Liver (tissue), 3 donors: ENCODE data around the gene U2AF2.

ENCODE experiments used
- EGR1 ChIP-seq, 2 donors: IDR thresholded peaks; 2 replicates each; pipeline ENCODE4 v1.6.1; 2016 to 2018; ENCODE audit warnings: antibody characterized with exemption in 2 of 2, low read depth in 2 of 2
- FOXA1 ChIP-seq: IDR thresholded peaks from 2 replicates; pipeline ENCODE4 v1.6.1; 2016; ENCODE audit warnings: antibody characterized with exemption
- GABPA ChIP-seq, 2 donors: IDR thresholded peaks in 1 of 2; conservative IDR thresholded peaks in 1 of 2; 2 replicates each; pipeline ENCODE4 v1.6.1; 2016; ENCODE audit warnings: antibody characterized with exemption in 2 of 2, mild to moderate bottlenecking in 1 of 2, moderate library complexity in 1 of 2
- HNF4A ChIP-seq, 2 donors: conservative IDR thresholded peaks; 2 replicates each; pipeline ENCODE4 v1.6.1; 2016; ENCODE audit warnings: antibody characterized with exemption in 2 of 2, mild to moderate bottlenecking in 2 of 2
- JUND ChIP-seq, 2 donors: IDR thresholded peaks; 2 replicates each; pipeline ENCODE4 v1.6.1; 2016; ENCODE audit warnings: antibody characterized with exemption in 2 of 2
- RAD21 ChIP-seq, 2 donors: IDR thresholded peaks; 2 replicates each; pipeline ENCODE4 v1.6.1; 2016; ENCODE audit warnings: antibody characterized with exemption in 2 of 2, mild to moderate bottlenecking in 2 of 2
- SP1 ChIP-seq: IDR thresholded peaks from 2 replicates; pipeline ENCODE4 v1.6.1; 2018; ENCODE audit warnings: antibody characterized with exemption, mild to moderate bottlenecking
- TAF1 ChIP-seq: conservative IDR thresholded peaks from 2 replicates; pipeline ENCODE4 v1.6.1; 2016; ENCODE audit warnings: antibody characterized with exemption, mild to moderate bottlenecking
- TF ChIP-seq, protein P1 (sequence below): fragments of 150-350 bp; IDR thresholded peaks from 2 replicates; pipeline ENCODE4 v1.5.1; 2017; ENCODE audit warnings: improper control_type of control experiment, low read depth, low read length; ENCODE audit not compliant: missing input control
- TF ChIP-seq, protein P2 (sequence below): IDR thresholded peaks from 2 replicates; pipeline ENCODE4 v1.6.1; 2016; ENCODE audit warnings: antibody characterized with exemption
- TF ChIP-seq, protein P3 (sequence below): IDR thresholded peaks from 2 replicates; pipeline ENCODE4 v1.6.1; 2016; ENCODE audit warnings: antibody characterized with exemption, mild to moderate bottlenecking
- TF ChIP-seq, protein P4 (sequence below): IDR thresholded peaks from 2 replicates; pipeline ENCODE4 v1.6.1; 2016; ENCODE audit warnings: antibody characterized with exemption
- TF ChIP-seq, protein P5 (sequence below): IDR thresholded peaks from 2 replicates; pipeline ENCODE4 v1.6.1; 2016; ENCODE audit warnings: antibody characterized with exemption
- donor health status: healthy.
- donor health status: healthy.

DNA sequence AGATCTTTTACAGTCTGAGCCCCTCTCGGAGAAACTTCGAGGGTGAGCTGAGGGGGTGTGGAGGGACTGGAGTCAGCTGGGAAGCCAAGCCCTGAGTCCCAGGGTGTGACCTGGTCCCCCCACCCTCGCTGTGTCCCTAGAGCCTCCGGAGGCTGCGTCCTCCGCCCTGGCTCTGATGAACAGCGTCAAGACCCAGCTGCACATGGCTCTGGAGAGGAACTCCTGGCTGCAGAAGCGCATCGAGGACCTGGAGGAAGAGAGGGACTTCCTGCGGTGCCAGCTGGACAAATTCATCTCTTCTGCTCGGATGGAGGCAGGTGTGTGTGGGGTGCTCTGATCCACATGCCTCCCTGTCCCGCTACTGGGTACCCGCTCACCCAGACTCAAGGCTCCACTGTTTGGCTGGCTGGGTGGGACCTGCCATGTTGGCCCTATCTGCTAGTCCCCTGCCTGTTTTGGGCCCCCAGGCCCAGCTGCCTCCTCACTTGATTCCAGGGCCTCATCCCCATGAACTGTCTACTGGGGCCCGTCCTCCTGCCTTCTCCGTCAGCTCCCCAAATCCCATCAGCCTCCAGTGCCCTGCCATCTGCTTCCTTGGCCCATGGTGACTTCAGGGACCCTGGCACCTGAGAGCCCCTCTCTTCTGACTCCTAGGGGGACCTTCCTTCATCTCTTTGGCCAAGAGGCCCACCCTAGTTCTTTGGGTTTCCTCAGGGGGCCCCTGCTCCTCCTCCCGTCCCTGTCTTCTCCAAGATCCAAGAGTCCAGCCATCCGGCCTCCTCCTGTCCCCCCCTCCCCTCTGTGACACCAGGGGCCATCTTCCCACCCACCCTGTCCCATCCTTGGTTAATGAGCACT is 5.3 kb upstream of the U2AF2 start:
- no peak for TF ChIP-seq SP1
- TF ChIP-seq, protein P1, sequence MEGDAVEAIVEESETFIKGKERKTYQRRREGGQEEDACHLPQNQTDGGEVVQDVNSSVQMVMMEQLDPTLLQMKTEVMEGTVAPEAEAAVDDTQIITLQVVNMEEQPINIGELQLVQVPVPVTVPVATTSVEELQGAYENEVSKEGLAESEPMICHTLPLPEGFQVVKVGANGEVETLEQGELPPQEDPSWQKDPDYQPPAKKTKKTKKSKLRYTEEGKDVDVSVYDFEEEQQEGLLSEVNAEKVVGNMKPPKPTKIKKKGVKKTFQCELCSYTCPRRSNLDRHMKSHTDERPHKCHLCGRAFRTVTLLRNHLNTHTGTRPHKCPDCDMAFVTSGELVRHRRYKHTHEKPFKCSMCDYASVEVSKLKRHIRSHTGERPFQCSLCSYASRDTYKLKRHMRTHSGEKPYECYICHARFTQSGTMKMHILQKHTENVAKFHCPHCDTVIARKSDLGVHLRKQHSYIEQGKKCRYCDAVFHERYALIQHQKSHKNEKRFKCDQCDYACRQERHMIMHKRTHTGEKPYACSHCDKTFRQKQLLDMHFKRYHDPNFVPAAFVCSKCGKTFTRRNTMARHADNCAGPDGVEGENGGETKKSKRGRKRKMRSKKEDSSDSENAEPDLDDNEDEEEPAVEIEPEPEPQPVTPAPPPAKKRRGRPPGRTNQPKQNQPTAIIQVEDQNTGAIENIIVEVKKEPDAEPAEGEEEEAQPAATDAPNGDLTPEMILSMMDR: no peak
- TF ChIP-seq, protein P2, sequence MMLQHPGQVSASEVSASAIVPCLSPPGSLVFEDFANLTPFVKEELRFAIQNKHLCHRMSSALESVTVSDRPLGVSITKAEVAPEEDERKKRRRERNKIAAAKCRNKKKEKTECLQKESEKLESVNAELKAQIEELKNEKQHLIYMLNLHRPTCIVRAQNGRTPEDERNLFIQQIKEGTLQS: no peak
- TF ChIP-seq, protein P3, sequence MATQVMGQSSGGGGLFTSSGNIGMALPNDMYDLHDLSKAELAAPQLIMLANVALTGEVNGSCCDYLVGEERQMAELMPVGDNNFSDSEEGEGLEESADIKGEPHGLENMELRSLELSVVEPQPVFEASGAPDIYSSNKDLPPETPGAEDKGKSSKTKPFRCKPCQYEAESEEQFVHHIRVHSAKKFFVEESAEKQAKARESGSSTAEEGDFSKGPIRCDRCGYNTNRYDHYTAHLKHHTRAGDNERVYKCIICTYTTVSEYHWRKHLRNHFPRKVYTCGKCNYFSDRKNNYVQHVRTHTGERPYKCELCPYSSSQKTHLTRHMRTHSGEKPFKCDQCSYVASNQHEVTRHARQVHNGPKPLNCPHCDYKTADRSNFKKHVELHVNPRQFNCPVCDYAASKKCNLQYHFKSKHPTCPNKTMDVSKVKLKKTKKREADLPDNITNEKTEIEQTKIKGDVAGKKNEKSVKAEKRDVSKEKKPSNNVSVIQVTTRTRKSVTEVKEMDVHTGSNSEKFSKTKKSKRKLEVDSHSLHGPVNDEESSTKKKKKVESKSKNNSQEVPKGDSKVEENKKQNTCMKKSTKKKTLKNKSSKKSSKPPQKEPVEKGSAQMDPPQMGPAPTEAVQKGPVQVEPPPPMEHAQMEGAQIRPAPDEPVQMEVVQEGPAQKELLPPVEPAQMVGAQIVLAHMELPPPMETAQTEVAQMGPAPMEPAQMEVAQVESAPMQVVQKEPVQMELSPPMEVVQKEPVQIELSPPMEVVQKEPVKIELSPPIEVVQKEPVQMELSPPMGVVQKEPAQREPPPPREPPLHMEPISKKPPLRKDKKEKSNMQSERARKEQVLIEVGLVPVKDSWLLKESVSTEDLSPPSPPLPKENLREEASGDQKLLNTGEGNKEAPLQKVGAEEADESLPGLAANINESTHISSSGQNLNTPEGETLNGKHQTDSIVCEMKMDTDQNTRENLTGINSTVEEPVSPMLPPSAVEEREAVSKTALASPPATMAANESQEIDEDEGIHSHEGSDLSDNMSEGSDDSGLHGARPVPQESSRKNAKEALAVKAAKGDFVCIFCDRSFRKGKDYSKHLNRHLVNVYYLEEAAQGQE: no peak
- TF ChIP-seq EGR1 (IDR thresholded peaks at IDR 0.05; ENCODE audit: low read depth in 2 of 2): no peak
- TF ChIP-seq, protein P4, sequence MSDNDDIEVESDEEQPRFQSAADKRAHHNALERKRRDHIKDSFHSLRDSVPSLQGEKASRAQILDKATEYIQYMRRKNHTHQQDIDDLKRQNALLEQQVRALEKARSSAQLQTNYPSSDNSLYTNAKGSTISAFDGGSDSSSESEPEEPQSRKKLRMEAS: no peak
- TF ChIP-seq RAD21 (IDR thresholded peaks at IDR 0.05): no peak
- TF ChIP-seq, protein P5, sequence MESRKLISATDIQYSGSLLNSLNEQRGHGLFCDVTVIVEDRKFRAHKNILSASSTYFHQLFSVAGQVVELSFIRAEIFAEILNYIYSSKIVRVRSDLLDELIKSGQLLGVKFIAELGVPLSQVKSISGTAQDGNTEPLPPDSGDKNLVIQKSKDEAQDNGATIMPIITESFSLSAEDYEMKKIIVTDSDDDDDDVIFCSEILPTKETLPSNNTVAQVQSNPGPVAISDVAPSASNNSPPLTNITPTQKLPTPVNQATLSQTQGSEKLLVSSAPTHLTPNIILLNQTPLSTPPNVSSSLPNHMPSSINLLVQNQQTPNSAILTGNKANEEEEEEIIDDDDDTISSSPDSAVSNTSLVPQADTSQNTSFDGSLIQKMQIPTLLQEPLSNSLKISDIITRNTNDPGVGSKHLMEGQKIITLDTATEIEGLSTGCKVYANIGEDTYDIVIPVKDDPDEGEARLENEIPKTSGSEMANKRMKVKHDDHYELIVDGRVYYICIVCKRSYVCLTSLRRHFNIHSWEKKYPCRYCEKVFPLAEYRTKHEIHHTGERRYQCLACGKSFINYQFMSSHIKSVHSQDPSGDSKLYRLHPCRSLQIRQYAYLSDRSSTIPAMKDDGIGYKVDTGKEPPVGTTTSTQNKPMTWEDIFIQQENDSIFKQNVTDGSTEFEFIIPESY: no peak
- TF ChIP-seq TAF1: no peak
- no peak for TF ChIP-seq FOXA1
- no peak for TF ChIP-seq HNF4A (conservative IDR thresholded peaks at IDR 0.05)
- no peak for TF ChIP-seq GABPA (IDR thresholded peaks at IDR 0.05 in 1 of 2, conservative IDR thresholded peaks at IDR 0.05 in 1 of 2)
- no peak for TF ChIP-seq JUND (IDR thresholded peaks at IDR 0.05)
